Cardiac fibroblast (primary cell): Measurements from ENCODE around the gene PTBP1.

Source experiments
- DNase-seq, 2 donors: peaks; one replicate each; pipeline versions ENCODE4 v3.0.0 to v3.0.0-alpha.2; 2010; ENCODE audit warnings: low read depth in 2 of 2
- H3K4me3 ChIP-seq, 2 donors: replicated peaks in 1 of 2; 1 replicate in 1 of 2; 2 replicates in 1 of 2; pipeline ENCODE4 v1.5.1; 2011; ENCODE audit warnings: low read depth in 2 of 2, low read length in 2 of 2, mild to moderate bottlenecking in 2 of 2, moderate library complexity in 1 of 2
- TF ChIP-seq, protein P1 (sequence below): IDR thresholded peaks from one replicate; pipeline ENCODE4 v1.5.1; 2011; ENCODE audit warnings: low read depth, mild to moderate bottlenecking, low read length, inconsistent platforms

PTBP1 gene

DNA sequence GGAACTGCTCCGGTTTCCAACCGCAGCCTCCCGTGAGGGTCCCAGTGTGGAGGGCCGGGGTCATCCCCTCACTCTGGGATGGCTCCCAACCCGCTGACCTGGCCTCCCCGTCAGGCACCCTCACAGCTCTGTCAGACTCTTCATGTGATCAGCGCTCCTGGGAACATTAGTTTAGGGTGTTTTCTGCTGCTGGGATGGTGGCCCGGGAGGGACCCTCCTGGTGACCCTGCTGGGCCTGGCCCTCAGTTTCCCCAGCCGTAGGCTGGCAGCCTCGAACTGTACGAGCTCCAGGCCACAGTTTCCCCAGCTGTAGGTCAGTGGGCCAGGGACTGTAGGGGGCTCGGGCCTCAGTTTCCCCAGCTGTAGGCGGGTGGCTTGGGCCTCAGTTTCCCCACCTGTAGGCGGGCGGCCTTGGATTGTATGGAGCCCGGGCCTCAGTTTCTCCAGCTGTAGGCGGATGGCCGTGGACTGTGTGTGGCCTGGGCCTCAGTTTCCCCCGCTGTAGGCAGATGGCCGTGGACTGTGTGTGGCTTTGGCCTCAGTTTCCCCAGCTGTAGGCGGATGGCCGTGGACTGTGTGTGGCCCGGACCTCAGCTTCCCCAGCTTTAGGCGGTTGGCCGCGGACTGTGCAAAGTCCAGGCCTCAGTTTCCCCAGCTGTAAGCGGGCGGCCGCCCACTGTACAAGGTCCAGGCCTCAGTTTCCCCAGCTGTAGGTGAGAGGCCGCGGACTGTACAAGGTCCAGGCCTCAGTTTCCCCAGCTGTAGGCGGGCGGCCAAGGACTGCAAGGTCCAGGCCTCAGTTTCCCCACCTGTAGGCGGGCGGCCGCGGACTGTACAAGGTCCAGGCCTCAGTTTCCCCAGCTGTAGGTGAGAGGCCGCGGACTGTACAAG lies 1.3 kb upstream of the PTBP1 start:
- TF ChIP-seq, protein P1, sequence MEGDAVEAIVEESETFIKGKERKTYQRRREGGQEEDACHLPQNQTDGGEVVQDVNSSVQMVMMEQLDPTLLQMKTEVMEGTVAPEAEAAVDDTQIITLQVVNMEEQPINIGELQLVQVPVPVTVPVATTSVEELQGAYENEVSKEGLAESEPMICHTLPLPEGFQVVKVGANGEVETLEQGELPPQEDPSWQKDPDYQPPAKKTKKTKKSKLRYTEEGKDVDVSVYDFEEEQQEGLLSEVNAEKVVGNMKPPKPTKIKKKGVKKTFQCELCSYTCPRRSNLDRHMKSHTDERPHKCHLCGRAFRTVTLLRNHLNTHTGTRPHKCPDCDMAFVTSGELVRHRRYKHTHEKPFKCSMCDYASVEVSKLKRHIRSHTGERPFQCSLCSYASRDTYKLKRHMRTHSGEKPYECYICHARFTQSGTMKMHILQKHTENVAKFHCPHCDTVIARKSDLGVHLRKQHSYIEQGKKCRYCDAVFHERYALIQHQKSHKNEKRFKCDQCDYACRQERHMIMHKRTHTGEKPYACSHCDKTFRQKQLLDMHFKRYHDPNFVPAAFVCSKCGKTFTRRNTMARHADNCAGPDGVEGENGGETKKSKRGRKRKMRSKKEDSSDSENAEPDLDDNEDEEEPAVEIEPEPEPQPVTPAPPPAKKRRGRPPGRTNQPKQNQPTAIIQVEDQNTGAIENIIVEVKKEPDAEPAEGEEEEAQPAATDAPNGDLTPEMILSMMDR = no peak
- H3K4me3 ChIP-seq = peak overlapping the region; percentile 66 to 72
- no peak for DNase-seq

DNA sequence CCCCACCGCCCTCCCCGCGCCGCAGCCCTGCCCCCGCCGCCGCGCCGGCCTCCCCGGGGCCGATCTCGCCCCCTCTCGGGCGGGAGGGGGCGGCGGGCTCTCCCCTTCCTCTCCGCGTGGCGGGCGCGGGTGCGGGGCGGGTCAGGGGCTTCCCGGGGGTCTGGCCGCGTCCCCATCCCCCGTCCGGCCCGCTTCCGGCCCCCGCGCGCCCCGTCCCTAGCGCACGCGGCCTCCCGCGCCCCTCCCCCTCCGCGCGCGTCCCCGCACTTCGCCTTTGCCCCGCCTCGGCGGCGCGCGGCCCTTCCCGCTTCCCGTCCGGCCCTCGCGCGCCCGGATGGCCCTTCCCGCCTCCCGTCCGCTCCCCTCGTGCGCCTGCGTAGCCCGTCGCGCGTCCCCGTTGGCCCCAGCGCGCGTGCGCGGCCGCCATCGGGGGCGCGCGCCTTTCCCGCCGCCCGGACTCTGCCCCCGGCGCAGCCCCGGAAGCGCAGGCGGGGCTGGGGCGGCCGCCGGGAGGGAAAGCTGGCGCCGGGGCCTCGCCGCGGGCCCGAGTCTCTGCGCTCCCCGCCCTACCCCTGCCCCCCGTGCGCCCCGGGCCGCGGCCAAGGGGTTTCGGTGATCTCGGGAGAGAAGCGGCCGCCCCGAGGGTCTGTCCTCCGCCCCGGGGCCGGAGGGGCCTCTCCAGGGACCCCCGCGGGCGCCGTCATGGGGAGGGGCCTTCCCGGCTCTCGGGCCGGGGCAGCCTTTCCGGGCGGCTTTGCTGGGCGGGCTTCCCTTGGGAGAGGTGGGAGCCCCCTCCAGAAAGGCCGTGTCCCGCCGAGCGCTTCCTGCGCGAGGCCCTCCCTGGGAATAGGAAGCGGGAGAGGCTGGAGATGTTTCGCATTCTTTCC lies 519 bp downstream of the PTBP1 start:
- peak overlapping the region; percentile 85 to 94 for H3K4me3 ChIP-seq
- DNase-seq = peak; percentile 90 to 97
- TF ChIP-seq, protein P1 = no peak

DNA sequence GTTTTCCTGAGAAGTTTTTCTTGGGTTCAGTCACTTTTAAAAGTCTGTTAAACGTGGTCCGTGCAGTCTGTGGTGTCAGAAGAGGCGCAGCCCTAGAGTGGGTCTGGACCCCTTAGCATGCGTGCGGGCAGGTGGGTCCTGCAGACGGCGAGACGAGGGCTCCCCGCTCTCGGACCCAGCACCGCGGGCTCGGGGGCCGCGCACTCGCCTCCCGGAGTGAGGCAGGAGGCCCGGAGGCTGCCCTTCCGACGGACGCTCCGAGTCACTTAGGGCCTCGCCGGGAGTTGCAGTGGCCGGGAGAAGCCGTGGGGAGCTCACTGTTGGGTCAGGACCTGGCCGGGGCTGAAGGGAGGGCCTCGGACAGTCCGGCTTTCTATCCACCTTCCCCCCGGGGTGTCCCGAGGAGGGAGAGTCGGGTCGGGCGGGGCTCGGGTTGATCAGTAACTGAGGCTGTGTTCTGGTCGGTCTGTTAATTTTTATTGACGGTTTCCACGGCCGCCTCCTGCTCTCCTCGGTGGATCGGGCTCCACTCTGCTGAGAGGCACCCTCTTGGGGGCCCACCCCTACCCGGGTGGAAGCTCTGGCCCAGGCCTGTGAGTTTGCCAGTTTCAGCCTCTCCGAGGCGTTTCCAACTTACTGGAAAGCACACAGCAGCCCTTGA lies 1.3 kb downstream of the PTBP1 start:
- peak in 1 of 2 donors; percentile 49 for DNase-seq
- TF ChIP-seq, protein P1 = no peak
- H3K4me3 ChIP-seq = peak overlapping the region; percentile 85 to 94

DNA sequence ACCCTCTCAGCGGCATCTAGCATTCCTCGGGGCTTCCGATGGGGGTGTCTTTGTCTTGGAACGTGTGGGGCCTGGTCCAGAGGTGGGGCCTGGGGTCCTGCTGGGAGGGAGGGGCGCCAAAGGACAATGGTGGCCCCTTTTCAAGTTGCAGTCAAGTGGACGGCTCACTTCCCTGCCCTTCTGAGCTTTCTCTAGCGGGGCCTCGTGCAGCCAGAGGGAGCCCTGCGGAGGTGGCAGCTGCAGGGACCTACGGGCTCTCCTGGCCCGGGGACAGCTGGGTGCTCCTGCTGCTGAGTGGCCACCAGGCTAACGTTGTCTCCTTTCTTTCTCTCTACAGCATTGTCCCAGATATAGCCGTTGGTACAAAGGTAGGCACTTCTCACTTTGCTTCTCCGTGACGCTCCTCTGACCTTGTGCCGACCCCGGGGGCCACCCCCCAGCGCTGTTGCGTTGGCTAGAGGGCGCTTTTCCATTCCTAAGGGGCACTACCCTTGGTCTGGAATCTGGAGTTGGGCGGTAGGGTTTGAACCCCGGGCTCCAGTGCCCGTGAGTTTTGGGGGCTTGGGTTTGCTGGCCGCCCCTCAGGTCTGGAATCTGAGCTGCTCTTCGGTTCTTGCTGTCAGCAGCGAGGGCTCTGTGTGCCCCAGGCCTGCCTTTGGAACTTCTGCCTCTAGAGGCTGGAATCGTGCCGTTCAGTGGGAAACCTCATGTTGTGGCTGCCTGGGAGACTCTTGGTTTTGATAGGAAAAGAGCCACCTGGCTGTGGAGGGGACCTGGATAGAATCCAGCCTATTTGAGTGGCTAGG lies 2.0 kb downstream of the PTBP1 start:
- TF ChIP-seq, protein P1 = peak; percentile 31
- peak; percentile 59 to 75 for DNase-seq

DNA sequence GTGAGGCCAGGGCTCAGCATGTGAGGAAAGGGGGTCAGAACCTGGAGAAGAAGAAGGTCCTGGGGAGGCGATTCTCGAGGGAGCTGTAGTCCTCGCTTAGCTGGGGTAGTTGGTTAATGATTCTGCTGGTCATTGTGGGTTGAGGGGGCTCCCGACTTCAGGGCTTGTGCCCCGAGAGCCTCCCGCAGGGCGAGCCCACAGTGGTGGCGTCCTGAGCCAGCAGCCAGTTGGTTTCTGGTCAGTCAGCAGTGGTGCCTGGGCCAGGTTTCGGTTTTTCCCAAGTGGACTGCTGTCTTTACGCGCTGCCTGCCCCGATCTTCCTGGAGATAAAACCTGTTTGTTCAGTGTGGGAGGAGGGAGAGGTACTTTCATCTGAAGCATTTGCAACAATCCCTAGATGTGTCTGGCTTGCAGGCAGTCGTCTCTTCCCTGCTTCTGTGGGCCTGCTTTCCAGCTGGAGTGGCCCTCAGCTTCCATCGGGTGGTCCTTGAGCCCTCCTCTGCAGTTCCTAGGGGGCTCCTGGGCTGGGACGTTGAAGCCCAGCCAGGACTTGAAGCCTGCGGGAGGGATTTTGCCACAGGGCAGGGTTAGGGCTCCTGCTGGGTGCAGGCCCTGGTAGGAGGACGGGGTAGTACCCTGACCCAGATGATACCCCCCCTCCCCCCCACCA lies 3.2 kb downstream of the PTBP1 start:
- peak overlapping the region; percentile 34 to 44 for H3K4me3 ChIP-seq
- peak; percentile 47 to 65 for DNase-seq
- TF ChIP-seq, protein P1 = no peak

More for the DNA sequence above, 2.0 kb downstream of the PTBP1 start:
- peak overlapping the region; percentile 85 to 94 for H3K4me3 ChIP-seq
